Peyer's patch (tissue), 4 donors: ENCODE results near the gene KLF16. TPM values are rescaled to one million over a fixed set of nuclear protein-coding genes. Genes with fewer than 3 reads are reported as not detected.

Source experiments
- DNase-seq, 3 donors: peaks; one replicate each; pipeline ENCODE4 v3.0.0-alpha.2; 2017 to 2019
- H3K27ac ChIP-seq, 4 donors: fragments of 200-600 bp; sonication (generic); one replicate each; pipeline ENCODE4 v1.5.1; 2016 to 2019
- H3K27me3 ChIP-seq, 2 donors: fragments of 200-600 bp; sonication (generic); one replicate each; pipeline ENCODE4 v1.5.1; 2019
- H3K36me3 ChIP-seq, 3 donors: fragments of 200-600 bp; sonication (generic); one replicate each; pipeline ENCODE4 v1.5.1; 2016 to 2019
- H3K4me1 ChIP-seq, 4 donors: fragments of 200-600 bp; sonication (generic); one replicate each; pipeline ENCODE4 v1.5.1; 2016 to 2019
- H3K4me3 ChIP-seq, 4 donors: fragments of 200-600 bp; sonication (generic); 1 replicate in 3 of 4; 2 replicates in 1 of 4; pipeline ENCODE4 v1.5.1; 2016 to 2019; ENCODE audit warnings: mild to moderate bottlenecking in 1 of 4
- H3K9me3 ChIP-seq, 4 donors: fragments of 200-600 bp; sonication (generic); one replicate each; pipeline ENCODE4 v1.5.1; 2016 to 2019; ENCODE audit warnings: mild to moderate bottlenecking in 1 of 4
- POLR2A ChIP-seq, 2 donors: fragments of 450-650 bp; IDR thresholded peaks; one replicate each; pipeline ENCODE4 v1.5.1; 2017; ENCODE audit warnings: antibody characterized with exemption in 2 of 2, mild to moderate bottlenecking in 2 of 2, moderate library complexity in 2 of 2
- total RNA-seq, 4 donors: library from RNA; depleted of rRNA; stranded (reverse); fragments of >200 nt; gene quantifications; one replicate each; pipeline ENCODE4 v1.1.0, GENCODE V29; 2016
- TF ChIP-seq, protein P1 (sequence below), 6 experiments: fragments of 450-650 bp in 4 of 6; fragments of 200-600 bp in 2 of 6; sonication (generic) in 1 of 6; IDR thresholded peaks; one replicate each; pipeline ENCODE4 v1.5.1; 2017 to 2019; ENCODE audit warnings: antibody characterized with exemption in 6 of 6, mild to moderate bottlenecking in 3 of 6, moderate library complexity in 1 of 6

Gene KLF16
- total RNA-seq, 4 donors from 2014 or later = 10.3 to 18.2 (median 14.8) TPM

DNA sequence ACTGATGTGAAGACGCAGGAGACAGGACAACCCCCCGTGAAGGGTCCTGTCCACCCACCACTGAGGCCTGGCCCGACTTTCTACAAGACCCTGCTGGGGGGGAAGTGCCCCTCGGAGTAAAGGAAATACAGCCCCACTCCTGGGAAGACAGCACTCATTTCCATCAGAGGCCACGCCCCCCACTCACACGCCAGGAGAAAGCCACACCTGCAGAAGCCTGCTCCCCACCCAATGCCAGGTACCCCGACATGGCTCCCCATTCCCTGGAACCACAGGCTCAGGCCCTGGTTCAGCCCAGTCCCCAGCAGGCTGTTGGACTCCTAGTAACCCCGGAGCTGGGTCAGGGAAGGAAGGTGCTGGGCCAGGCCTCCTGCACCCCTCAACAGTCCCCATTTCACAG lies 40.4 kb downstream of the KLF16 start:
- Histone ChIP-seq H3K9me3 (no peaks in the 10 kb centered on the region), H3K4me1 (peaks cover 0 to 14% (median 7%) of the 10 kb centered on the region in 4 donors), H3K36me3 (peaks cover 0 to 88% (median 0%) of the 10 kb centered on the region in 3 donors), H3K27ac (no peak overlapping the region), H3K27me3 (no peaks in the 10 kb centered on the region), H3K4me3 (no peak overlapping the region)
- no peak for DNase-seq
- no peak for TF ChIP-seq POLR2A (IDR thresholded peaks at IDR 0.05)
- TF ChIP-seq, protein P1, sequence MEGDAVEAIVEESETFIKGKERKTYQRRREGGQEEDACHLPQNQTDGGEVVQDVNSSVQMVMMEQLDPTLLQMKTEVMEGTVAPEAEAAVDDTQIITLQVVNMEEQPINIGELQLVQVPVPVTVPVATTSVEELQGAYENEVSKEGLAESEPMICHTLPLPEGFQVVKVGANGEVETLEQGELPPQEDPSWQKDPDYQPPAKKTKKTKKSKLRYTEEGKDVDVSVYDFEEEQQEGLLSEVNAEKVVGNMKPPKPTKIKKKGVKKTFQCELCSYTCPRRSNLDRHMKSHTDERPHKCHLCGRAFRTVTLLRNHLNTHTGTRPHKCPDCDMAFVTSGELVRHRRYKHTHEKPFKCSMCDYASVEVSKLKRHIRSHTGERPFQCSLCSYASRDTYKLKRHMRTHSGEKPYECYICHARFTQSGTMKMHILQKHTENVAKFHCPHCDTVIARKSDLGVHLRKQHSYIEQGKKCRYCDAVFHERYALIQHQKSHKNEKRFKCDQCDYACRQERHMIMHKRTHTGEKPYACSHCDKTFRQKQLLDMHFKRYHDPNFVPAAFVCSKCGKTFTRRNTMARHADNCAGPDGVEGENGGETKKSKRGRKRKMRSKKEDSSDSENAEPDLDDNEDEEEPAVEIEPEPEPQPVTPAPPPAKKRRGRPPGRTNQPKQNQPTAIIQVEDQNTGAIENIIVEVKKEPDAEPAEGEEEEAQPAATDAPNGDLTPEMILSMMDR (IDR thresholded peaks at IDR 0.05) = no peak

DNA sequence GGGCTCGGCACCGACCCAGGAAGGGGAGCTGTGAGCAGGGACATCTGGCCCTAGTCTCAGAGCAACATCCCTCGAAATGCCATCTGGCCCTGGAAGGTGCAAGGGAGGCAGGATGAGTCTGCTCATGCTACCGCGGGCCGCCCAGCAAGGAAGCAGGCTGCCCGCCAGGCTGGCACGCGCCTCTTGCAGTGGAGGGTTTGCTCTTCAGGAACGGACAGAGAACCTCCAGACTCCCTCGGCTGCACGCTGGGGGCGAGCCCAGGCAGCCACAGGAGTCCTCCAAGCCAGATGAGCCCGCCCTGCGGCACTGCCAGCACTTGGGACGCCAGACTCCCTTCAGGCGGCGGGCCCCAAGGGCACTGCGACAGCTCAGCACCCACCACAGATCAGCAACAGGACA lies 41.2 kb downstream of the KLF16 start:
- no peak overlapping the region for H3K4me3 ChIP-seq
- peaks cover 0 to 14% (median 7%) of the 10 kb centered on the region in 4 donors for H3K4me1 ChIP-seq
- H3K27me3 ChIP-seq = no peaks in the 10 kb centered on the region
- no peak for DNase-seq
- no peaks in the 10 kb centered on the region for H3K9me3 ChIP-seq
- no peak overlapping the region for H3K27ac ChIP-seq
- TF ChIP-seq POLR2A (IDR thresholded peaks at IDR 0.05) = no peak
- TF ChIP-seq, protein P1 (IDR thresholded peaks at IDR 0.05) = no peak
- H3K36me3 ChIP-seq = peaks cover 0 to 88% (median 0%) of the 10 kb centered on the region in 3 donors

DNA sequence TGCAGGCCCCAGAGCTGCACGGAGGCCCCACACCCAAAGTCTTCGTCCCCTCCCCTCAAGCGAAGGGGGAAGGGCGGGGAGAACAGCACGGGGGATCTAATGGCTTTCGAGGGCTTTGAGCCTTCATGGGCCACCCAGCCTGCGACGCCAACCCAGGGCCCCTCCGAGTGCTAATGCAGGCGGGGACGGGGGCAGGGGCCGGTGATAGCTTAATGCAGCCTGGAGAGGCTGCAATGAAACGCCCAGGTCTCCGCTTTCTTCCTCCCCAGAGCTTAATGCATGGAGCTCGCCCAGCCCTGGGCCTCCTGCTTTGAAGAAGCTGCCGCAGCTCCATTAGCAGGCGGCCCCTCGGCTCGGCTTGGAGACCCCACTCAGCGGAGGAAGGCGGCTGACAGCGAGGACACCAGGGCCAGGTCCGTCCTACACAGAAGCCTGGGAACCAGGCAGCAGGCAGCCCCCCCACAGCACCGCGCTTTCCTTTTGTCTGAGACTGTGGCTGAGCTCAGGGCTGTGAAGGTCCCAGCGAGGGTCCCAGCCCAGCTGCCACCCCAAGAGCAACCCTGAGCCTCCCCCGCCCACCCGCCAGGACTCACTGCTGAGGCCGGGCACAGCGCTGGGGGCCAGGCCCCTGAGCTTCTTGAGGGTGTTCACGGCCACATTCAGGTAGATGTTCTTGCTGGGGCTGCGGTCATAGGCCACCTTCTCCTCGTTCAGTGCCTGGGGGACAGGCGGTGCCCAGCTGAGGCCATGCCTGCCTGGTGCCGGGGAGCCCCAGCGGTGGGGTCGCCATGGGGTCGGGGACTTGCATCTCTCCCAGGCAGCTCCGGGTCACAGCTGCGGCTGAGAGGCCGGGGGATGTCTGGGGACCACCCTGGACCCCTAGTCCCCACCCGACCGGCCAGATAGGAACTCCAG lies 43.8 kb downstream of the KLF16 start:
- TF ChIP-seq, protein P1 (IDR thresholded peaks at IDR 0.05) = no peak
- Histone ChIP-seq H3K27me3 (no peaks in the 10 kb centered on the region), H3K9me3 (no peaks in the 10 kb centered on the region), H3K36me3 (peaks cover 0 to 100% (median 0%) of the 10 kb centered on the region in 3 donors), H3K27ac (no peak overlapping the region), H3K4me3 (no peak overlapping the region), H3K4me1 (no peaks in the 10 kb centered on the region)
- no peak for DNase-seq

DNA sequence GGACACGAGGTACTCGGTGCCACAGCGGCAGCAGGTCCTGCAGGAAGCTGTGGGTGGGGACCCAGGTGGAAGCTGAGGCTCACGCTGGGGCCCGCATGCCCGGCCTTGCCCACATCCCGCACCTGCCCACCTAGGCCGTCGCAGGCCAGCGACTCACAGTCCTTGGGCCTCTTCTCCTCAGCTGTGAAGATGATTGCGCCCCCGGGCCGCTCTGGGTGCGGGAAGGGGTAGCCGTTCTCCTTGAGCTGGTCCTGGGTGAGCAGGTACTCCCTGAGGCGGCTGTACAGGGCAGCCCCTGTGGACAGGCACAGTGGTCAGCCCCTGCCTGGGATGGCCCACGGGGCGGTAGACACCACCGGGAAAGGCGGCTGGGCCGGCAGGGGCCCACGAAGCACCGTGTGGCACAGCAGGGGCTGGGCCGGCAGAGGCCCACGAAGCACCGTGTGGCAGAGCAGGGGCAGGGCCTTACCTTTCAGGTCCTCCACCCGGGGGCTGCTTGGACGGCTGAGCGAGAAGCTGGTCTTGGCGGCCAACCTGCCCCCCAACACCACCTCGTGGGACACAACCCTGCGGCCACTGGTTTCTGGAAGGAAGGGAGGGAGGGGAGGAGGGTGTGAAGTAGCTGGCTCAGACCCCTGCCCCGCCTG lies 44.7 kb downstream of the KLF16 start:
- H3K36me3 ChIP-seq = peaks cover 0 to 92% (median 0%) of the 10 kb centered on the region in 3 donors
- peaks cover 0 to under 1% (median 0%) of the 10 kb centered on the region in 4 donors for H3K4me1 ChIP-seq
- H3K27ac ChIP-seq = no peak overlapping the region
- H3K9me3 ChIP-seq = no peaks in the 10 kb centered on the region
- no peak for DNase-seq
- TF ChIP-seq POLR2A (IDR thresholded peaks at IDR 0.05) = no peak
- TF ChIP-seq, protein P1 (IDR thresholded peaks at IDR 0.05) = no peak
- no peaks in the 10 kb centered on the region for H3K27me3 ChIP-seq
- H3K4me3 ChIP-seq = no peak overlapping the region

DNA sequence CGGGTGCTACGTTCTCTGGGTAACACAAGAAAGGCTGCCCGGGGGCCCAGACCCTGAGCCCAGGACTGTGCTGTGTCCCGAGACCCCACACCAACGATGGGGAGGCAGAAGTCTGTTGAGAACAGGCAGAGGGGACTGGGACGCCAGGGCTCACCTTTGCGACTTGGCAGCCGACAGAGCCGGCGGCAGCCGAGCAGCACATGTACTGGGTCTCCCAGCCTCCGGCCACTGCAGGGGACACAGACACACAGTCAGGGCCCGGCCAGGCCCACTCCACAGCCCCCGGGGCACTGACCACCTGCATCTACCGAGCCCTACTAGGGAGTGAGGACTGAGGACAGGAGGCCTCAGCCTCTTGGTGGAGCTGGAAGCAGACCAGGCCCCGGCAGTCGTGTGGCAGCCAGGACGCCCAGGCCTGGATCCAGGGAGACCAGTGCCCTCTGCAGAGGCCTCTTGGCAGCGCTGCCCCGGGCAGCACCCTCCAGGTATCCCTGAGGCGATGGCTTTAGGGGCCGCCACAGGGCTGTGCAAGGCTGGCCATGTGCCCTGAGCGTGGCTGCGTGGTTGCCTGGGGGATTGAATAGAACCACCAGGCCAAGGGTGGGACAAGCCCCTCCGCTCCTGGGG lies 45.7 kb downstream of the KLF16 start:
- Histone ChIP-seq H3K36me3 (peaks cover 0 to 82% (median 0%) of the 10 kb centered on the region in 3 donors), H3K27me3 (no peaks in the 10 kb centered on the region), H3K27ac (no peak overlapping the region), H3K4me3 (no peak overlapping the region), H3K9me3 (no peaks in the 10 kb centered on the region), H3K4me1 (peaks cover 0 to 10% (median 6%) of the 10 kb centered on the region in 4 donors)
- DNase-seq = no peak
- TF ChIP-seq POLR2A (IDR thresholded peaks at IDR 0.05) = no peak
- TF ChIP-seq, protein P1 (IDR thresholded peaks at IDR 0.05) = no peak
